Measurements from ENCODE around the gene SYNDIG1. TPM values are rescaled to one million over a fixed set of nuclear protein-coding genes. Genes with fewer than 3 reads are reported as not detected.
"Not testable (repeated sequence)": the region's sequence is repeated elsewhere in the genome, so short reads cannot be mapped to it uniquely, and the experiment has no call there.

The SYNDIG1 gene
- polyA plus RNA-seq, 1 experiment: not detected

- POLR2A ChIA-PET: no interaction called here
- CTCF ChIA-PET: no interaction called here
- TF ChIP-seq CTCF (IDR thresholded peaks at IDR 0.05; ENCODE audit: low read depth, low read length): no peak
These were observed 148.5 kb downstream of the SYNDIG1 start for GRCh38 chr20:24617757-24618450.

GRCh38 chr20:24618739-24619138, 149.3 kb downstream of the SYNDIG1 start:
- TF ChIP-seq CTCF (IDR thresholded peaks at IDR 0.05; ENCODE audit: low read depth, low read length): no peak
- Histone ChIP-seq H3K27ac (ENCODE audit: low read depth, low read length) (no peak overlapping the region), H3K9me3 (ENCODE audit: control insufficient read depth, insufficient read depth, low read length) (no peaks in the 10 kb centered on the region), H3K27me3 (ENCODE audit: control insufficient read depth, insufficient read depth, low read length) (peaks cover 19% of the 10 kb centered on the region), H3K4me3 (ENCODE audit: low read depth, low read length) (no peak overlapping the region)
- ChIA-PET POLR2A (no interaction called here), CTCF (no interaction called here)
- no peak for DNase-seq (ENCODE audit: low read depth, low spot score)

More at GRCh38 chr20:24617757-24618450, 148.5 kb downstream of the SYNDIG1 start:
- Histone ChIP-seq H3K27ac (ENCODE audit: low read depth, low read length) (no peak overlapping the region), H3K27me3 (ENCODE audit: control insufficient read depth, insufficient read depth, low read length) (peaks cover 19% of the 10 kb centered on the region), H3K9me3 (ENCODE audit: control insufficient read depth, insufficient read depth, low read length) (no peaks in the 10 kb centered on the region), H3K4me3 (ENCODE audit: low read depth, low read length) (no peak overlapping the region)
- no peak for DNase-seq (ENCODE audit: low read depth, low spot score)

- POLR2A ChIA-PET: no interaction called here
- CTCF ChIA-PET: no interaction called here
These were observed 149.8 kb downstream of the SYNDIG1 start for GRCh38 chr20:24619212-24619611.

GRCh38 chr20:24620937-24621519, 151.6 kb downstream of the SYNDIG1 start:
- Histone ChIP-seq H3K4me3 (ENCODE audit: low read depth, low read length) (no peak overlapping the region), H3K9me3 (ENCODE audit: control insufficient read depth, insufficient read depth, low read length) (no peaks in the 10 kb centered on the region), H3K27me3 (ENCODE audit: control insufficient read depth, insufficient read depth, low read length) (peaks cover 12% of the 10 kb centered on the region), H3K27ac (ENCODE audit: low read depth, low read length) (no peak overlapping the region)
- POLR2A ChIA-PET: no interaction called here
- DNase-seq (ENCODE audit: low read depth, low spot score): no peak
- no peak for TF ChIP-seq CTCF (IDR thresholded peaks at IDR 0.05; ENCODE audit: low read depth, low read length)
- CTCF ChIA-PET: no interaction called here

More at GRCh38 chr20:24619212-24619611, 149.8 kb downstream of the SYNDIG1 start:
- no peak for TF ChIP-seq CTCF (IDR thresholded peaks at IDR 0.05; ENCODE audit: low read depth, low read length)
- Histone ChIP-seq H3K4me3 (ENCODE audit: low read depth, low read length) (no peak overlapping the region), H3K27ac (ENCODE audit: low read depth, low read length) (no peak overlapping the region), H3K9me3 (ENCODE audit: control insufficient read depth, insufficient read depth, low read length) (no peaks in the 10 kb centered on the region), H3K27me3 (ENCODE audit: control insufficient read depth, insufficient read depth, low read length) (peaks cover 19% of the 10 kb centered on the region)
- no peak for DNase-seq (ENCODE audit: low read depth, low spot score)

- POLR2A ChIA-PET: interaction anchor here (0.6 kb wide), 1 partner anchor 14 kb away, joined by 3 read pairs; no protein-coding TSS in a partner anchor
- no peak overlapping the region for H3K4me3 ChIP-seq (ENCODE audit: low read depth, low read length)
- no peak for TF ChIP-seq CTCF (IDR thresholded peaks at IDR 0.05; ENCODE audit: low read depth, low read length)
- H3K27ac ChIP-seq (ENCODE audit: low read depth, low read length): no peak overlapping the region
- H3K9me3 ChIP-seq (ENCODE audit: control insufficient read depth, insufficient read depth, low read length): no peaks in the 10 kb centered on the region
- DNase-seq (ENCODE audit: low read depth, low spot score): no peak
- CTCF ChIA-PET: no interaction called here
- H3K27me3 ChIP-seq (ENCODE audit: control insufficient read depth, insufficient read depth, low read length): peaks cover 10% of the 10 kb centered on the region
These were observed 153.4 kb downstream of the SYNDIG1 start for GRCh38 chr20:24622856-24623255.

GRCh38 chr20:24626141-24626540, 156.7 kb downstream of the SYNDIG1 start:
- H3K27ac ChIP-seq (ENCODE audit: low read depth, low read length); POLR2A ChIA-PET; H3K27me3 ChIP-seq (ENCODE audit: control insufficient read depth, insufficient read depth, low read length); CTCF ChIA-PET; H3K4me3 ChIP-seq (ENCODE audit: low read depth, low read length); H3K9me3 ChIP-seq (ENCODE audit: control insufficient read depth, insufficient read depth, low read length); DNase-seq (ENCODE audit: low read depth, low spot score): not testable (repeated sequence)

All from AG04450 (cell line).